HG03066 (cell line): ENCODE measurements around the gene ZNF814.
A peak's percentile ranks its signal among the peaks of the same experiment; 100 is the strongest.
"Not testable (repeated sequence)": the region's sequence is repeated elsewhere in the genome, so short reads cannot be mapped to it uniquely, and the experiment has no call there.

ENCODE experiments used
- ATAC-seq: cut with Tn5 transposase; IDR thresholded peaks from one replicate; pipeline ENCODE4 v1.9.1; 2021; ENCODE audit warnings: low read depth; ENCODE audit not compliant: unreplicated experiment

The ZNF814 gene

DNA sequence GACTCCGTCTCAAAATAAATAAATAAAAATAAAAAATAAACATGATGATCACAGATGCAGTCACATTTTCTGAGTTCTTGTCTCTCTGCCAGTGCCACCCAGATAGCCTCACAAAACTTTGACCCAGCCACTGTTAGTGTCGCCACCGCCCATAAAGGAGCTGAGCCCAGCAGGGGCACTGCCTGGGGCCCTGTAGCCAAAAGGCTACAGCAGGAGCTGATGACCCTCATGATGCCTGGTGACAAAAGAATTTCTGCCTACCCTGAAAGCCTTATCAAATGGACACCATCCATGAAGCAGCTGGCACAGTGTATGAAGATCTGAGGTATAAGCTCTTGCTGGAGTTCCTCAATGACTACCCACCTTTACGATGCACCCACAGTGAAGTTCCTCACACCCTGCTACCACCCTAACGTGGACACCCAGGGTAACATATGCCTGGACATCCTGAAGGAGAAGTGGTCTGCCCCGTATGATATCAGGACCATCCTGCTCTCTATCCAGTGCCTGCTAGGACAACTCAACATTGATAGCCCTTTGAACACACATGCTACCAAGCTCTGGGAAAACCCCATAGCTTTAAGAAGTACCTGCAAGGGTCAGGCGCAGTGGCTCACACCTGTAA, 20.9 kb downstream of the ZNF814 start:
- no peak for ATAC-seq

DNA sequence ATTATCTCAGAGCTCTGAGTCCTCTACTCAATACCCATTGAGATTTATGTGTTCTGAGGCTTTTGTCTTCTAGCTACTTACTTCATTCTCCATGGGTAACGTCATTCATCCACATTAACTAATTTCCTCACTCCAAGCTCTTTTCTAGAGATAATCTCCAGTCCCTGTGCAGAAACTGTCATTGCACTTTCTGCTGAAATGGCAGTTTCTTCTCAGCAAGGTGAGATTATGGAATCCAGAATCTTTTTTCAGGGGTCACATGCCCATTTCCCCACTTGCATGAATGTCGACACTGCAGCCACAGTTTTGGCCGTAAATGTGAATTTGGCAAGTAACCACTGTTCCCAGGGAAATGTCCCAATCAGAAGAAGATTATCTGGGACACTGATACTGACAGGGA, 26.5 kb downstream of the ZNF814 start:
- ATAC-seq, result not testable (repeated sequence)

DNA sequence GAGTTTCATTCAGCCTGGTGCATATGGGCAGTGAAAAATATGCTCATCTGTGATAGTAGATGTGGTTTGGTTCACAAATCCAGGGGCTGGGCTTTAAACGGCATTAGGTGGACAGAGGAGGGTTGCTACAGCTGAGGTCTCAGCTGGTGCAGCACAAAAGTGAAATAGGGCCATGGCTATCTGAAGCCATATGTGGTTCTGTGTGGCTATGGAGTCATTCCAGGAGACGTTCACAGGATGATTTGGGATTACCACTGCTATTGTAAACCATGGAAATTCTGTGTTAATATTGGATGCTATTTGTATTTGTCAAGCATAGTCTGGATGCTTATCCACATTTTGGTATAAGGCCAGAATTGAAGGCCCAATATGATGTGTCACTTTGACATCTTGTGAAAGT, 34.7 kb downstream of the ZNF814 start:
- not testable (repeated sequence) for ATAC-seq

GRCh38 chr19:57851812-57852603, 36.8 kb downstream of the ZNF814 start:
- not testable (repeated sequence) for ATAC-seq

DNA sequence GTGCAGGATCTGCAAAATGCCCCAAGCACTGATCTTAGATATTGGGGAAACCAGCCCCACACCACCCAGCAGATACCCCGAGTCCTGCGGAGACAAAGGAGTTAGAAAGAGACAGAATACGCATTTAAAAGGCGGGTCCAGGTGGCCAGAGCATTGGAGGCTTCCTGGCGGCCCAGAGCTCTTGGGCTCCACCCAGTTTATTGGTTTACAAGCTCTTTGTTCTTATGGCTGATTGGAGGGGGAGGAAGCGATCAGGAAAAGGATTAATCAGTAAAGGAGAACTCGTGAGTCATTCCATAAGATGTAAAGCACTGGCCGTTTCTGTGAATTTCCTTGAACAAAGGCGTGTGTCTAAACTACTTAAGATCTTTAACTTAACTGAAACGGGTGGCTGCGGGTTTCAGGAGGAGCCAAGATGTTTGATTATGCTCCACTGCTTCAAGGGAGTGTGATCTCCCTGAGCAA, 38.3 kb downstream of the ZNF814 start:
- ATAC-seq, result no peak

DNA sequence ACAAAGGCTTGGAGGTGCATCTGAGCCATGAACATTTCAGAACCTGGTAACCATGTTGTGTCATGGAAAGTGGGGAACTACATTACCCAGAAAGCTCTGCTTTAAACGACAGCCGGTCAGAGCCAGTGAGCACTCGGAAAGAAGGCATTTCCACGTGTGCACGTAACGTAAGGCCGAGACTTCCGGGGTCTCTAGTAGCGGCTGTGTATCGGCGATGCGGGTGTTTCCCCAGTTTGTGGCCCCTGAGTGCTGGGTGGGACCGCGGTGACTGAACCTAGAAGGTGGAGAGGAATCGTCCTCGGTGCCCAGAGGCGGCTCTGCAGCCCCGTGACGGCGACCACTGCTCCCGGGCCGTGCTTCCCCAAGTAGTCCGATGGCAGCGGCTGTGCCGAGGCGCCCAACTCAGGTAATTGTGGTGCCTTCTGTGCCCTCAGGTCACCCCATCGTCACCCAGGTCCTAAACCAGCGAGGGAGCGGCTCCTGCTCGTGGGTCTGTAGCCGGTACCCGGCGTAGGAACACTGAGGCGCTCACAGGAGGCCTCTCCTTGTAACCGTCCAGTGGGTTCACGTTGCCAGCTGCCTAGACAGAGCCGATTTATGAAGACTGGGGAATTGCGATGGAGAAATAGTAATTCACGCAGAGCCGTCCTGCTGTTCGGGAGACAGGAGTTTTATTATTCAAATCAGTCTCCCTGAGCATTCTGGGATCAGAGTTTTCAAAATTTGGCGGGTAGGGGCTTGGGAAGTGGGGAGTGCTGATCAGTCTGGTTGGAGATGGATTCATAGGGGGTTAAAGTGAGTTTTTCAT, 39.0 kb downstream of the ZNF814 start, which contains the start of gene ZNF587:
Gene ZNF587 (plus strand): TSS at position 194 of the 808 bp plus-strand sequence. CDS start 180 bp downstream, at position 374.
- ATAC-seq, result peak; percentile 96

GRCh38 chr19:57849162-57849665, 39.6 kb downstream of the ZNF814 start:
- peak; percentile 25 for ATAC-seq

DNA sequence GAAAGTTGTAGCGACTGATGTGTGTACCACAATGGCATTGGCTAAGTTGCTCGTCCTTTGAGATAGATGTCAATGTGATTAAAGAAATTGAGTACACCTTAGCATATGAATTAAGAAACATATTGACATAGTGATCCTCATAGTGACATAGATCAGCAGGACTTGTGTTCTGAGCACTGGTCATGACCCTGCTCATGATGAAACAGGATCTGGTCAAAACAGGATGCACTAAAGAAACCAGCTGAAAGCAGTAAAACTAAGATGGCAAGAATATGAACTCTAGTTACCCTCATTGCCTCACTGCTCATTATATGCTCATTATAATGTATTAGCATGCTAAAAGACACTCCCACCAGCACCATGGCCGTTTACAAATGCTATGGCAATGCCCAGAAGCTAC, 41.7 kb downstream of the ZNF814 start:
- ATAC-seq, result not testable (repeated sequence)

DNA sequence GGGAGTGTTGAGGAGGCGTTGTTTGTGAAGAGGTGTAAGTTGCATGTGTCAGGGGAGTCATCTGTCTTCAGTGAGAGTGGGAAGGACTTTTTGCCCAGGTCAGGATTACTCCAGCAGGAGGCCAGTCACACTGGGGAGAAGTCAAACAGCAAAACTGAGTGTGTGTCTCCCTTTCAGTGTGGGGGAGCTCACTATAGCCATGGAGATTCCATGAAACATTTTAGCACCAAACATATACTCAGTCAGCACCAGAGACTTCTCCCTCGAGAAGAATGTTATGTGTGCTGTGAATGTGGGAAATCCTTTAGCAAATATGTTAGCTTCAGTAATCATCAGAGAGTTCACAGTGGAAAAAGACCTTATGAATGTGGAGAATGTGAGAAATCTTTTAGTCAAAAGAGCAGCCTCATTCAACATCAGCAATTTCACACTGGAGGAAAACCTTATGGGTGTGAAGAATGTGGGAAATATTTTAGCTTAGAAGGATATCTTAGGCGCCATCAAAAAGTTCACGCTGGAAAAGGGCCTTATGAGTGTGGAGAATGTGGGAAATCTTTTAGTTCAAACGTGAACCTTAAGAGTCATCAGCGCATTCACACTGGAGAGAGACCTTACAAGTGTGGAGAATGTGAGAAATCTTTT, 47.6 kb downstream of the ZNF814 start:
- no peak for ATAC-seq

GRCh38 chr19:57838622-57839191, 50.1 kb downstream of the ZNF814 start:
- ATAC-seq, result not testable (repeated sequence)

DNA sequence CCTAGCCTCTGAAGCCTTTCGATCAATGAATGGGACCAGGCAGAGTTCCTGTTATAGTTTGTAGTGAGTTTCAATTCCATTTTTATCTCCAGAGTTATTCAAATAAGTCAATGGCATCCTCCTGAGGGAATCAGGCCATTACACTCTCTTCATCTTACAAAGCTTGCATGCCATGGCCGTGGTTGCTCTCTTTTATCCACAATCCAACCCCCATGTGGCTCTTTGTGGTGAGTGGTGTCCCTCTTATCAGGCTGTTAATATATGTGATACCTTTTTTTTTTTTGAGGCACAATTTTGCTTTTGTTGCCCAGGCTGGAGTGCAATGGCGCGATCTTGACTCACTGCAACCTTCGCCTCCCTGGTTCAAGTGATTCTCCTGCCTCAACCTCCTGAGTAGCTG, 51.8 kb downstream of the ZNF814 start:
- not testable (repeated sequence) for ATAC-seq

- ATAC-seq, result no peak
Measured at GRCh38 chr19:57830071-57830602, 58.7 kb downstream of the ZNF814 start, which contains the start of gene ZNF587B. ZNF587B (plus strand) TSS chr19:57830299; CDS start chr19:57830529, 230 bp downstream.

GRCh38 chr19:57829316-57829715, 59.5 kb downstream of the ZNF814 start:
- ATAC-seq, result no peak

GRCh38 chr19:57825511-57825910, 63.3 kb downstream of the ZNF814 start:
- no peak for ATAC-seq

GRCh38 chr19:57823608-57824007, 65.2 kb downstream of the ZNF814 start:
- ATAC-seq, result not testable (repeated sequence)

- not testable (repeated sequence) for ATAC-seq
Measured at GRCh38 chr19:57823155-57823554, 65.7 kb downstream of the ZNF814 start.

- not testable (repeated sequence) for ATAC-seq
Measured at GRCh38 chr19:57821501-57821900, 67.3 kb downstream of the ZNF814 start.

DNA sequence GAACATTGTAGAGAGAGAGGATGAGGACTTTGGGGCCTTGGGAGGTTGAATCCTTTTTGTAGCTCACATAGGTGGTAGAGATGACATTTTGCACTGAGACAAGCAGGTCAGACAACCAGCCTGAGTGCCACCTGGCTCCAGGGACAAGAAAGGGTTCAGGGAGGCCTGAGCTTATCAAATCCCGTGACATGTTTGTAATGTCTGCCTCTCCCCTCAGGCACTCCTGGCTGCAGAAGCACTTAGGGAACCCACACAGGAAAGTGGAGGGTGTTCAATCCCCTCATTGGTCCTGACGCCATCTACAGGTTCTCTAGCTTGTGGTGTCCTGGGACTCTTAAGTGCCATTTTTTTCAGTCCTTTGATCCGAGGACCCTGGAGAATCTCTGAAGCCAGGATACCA, 67.7 kb downstream of the ZNF814 start:
- not testable (repeated sequence) for ATAC-seq

- ATAC-seq, result no peak
Measured at GRCh38 chr19:57820599-57820998, 68.2 kb downstream of the ZNF814 start.
